ENCODE results near the gene IPP. TPM values are rescaled to one million over a fixed set of nuclear protein-coding genes. Genes with fewer than 3 reads are reported as not detected.
"Not testable (repeated sequence)": the region's sequence is repeated elsewhere in the genome, so short reads cannot be mapped to it uniquely, and the experiment has no call there.

Gene IPP
- total RNA-seq, 1 donor from 2014 or later = 16.1 TPM

DNA sequence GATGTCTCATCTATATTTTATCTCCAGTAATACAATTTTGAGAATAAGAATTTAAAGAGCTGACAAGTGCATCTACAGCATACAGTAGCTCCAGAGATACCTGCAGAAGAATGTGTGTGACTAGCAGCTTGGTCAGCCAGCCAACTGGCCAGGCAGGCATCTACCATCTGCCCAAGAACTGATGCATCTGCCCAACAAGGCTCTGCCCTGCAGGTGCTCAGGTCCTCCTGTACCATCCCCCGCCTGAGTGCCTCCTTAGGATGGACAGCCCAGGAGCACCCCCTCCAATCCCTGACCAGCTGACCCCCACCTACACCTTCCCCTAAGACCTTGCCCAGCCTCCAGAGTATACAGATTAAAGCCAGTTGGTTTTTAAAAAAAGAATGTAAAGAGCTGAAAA lies 32.2 kb downstream of the IPP start:
- intact Hi-C loops (cut with DNase I) = no loop called here
- Histone ChIP-seq H3K4me1 (no peaks in the 10 kb centered on the region), H3K4me3 (no peak overlapping the region), H3K36me3 (peaks cover 12% of the 10 kb centered on the region), H3K9me3 (no peaks in the 10 kb centered on the region), H3K27ac (no peak overlapping the region), H3K27me3 (no peaks in the 10 kb centered on the region)
- ATAC-seq (peak; percentile 31), DNase-seq (no peak)
- TF ChIP-seq CTCF (IDR thresholded peaks at IDR 0.05) = no peak

DNA sequence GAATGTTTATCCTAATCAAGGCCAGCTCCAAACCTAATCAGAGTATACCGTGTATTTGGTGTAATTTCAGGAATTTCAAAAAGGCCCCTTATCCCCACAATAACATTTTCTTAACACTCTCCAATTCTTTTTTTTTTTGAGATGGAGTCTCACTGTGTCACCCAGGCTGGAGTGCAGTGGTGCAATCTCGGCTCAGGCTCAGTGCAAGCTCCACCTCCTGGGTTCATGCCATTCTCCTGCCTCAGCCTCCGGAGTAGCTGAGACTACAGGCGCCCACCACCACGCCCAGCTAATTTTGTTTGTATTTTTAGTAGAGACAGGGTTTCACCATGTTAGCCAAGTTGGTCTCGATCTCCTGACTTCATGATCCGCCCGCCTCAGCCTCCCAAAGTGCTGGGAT lies 33.1 kb downstream of the IPP start:
- intact Hi-C loops (cut with DNase I); H3K4me3 ChIP-seq; ATAC-seq; DNase-seq; H3K27ac ChIP-seq; H3K27me3 ChIP-seq; H3K4me1 ChIP-seq; H3K9me3 ChIP-seq: not testable (repeated sequence)
- H3K36me3 ChIP-seq = peaks cover 17% of the 10 kb centered on the region

- no peak for TF ChIP-seq CTCF (IDR thresholded peaks at IDR 0.05)
- Histone ChIP-seq H3K4me3 (no peak overlapping the region), H3K36me3 (peaks cover 22% of the 10 kb centered on the region), H3K9me3 (no peaks in the 10 kb centered on the region), H3K4me1 (no peaks in the 10 kb centered on the region), H3K27me3 (no peaks in the 10 kb centered on the region), H3K27ac (no peak overlapping the region)
- intact Hi-C loops (cut with DNase I) = no loop called here
- ATAC-seq (no peak), DNase-seq (no peak)
Measured at GRCh38 chr1:45716700-45717099, 33.8 kb downstream of the IPP start.

GRCh38 chr1:45713711-45714110 lies 36.7 kb downstream of the IPP start:
- intact Hi-C loops (cut with DNase I) = no loop called here
- peaks cover 31% of the 10 kb centered on the region for H3K36me3 ChIP-seq
- TF ChIP-seq CTCF (IDR thresholded peaks at IDR 0.05) = no peak

DNA sequence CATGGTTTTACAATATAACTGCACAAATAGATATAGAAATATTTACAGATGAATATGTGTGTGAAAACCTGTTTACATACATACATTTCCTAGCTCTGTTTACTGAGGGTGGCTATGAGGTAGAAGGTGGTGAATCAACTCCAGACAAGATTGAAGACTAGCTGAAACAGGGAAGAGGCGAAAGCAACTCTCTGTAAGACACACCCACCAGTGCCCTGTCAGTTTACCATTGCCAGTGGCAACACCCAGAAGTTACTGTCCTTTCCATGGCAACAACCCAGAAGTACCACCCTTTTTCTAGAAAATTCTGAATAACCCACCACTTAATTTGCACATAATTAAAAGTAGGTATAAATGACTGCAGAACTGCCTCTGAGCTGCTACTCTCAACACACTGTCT lies 45.8 kb downstream of the IPP start:
- H3K27ac ChIP-seq = no peak overlapping the region
- H3K36me3 ChIP-seq = peaks cover 7% of the 10 kb centered on the region
- DNase-seq (no peak), ATAC-seq (no peak)
- no peaks in the 10 kb centered on the region for H3K4me1 ChIP-seq
- H3K27me3 ChIP-seq = no peaks in the 10 kb centered on the region
- intact Hi-C loops (cut with DNase I) = no loop called here
- H3K9me3 ChIP-seq = no peaks in the 10 kb centered on the region
- H3K4me3 ChIP-seq = no peak overlapping the region
- no peak for TF ChIP-seq CTCF (IDR thresholded peaks at IDR 0.05)

More at GRCh38 chr1:45713711-45714110, 36.7 kb downstream of the IPP start:
- ATAC-seq (no peak), DNase-seq (no peak)
- no peak overlapping the region for H3K4me3 ChIP-seq
- no peaks in the 10 kb centered on the region for H3K27me3 ChIP-seq
- H3K9me3 ChIP-seq = no peaks in the 10 kb centered on the region
- no peak overlapping the region for H3K27ac ChIP-seq
- no peaks in the 10 kb centered on the region for H3K4me1 ChIP-seq

DNA sequence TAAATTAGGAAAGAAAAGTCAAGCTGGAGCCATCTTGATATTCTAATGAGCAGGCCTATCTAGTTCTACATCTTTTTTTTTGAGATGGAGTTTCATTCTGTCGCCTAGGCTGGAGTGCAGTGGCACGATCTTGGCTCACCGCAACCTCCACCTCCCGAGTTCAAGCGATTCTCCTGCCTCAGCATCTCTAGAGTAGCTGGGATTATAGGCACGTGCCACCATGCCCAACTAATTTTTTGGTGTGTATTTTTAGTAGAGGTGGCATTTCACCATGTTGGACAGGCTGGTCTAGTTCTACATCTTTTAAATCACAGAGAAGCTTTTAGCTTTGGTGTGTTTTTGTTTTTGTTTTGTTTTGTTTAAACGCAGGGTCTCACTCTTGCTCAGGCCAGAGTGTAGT lies 55.6 kb downstream of the IPP start:
- intact Hi-C loops (cut with DNase I) = no loop called here
- H3K36me3 ChIP-seq = peaks cover 58% of the 10 kb centered on the region

DNA sequence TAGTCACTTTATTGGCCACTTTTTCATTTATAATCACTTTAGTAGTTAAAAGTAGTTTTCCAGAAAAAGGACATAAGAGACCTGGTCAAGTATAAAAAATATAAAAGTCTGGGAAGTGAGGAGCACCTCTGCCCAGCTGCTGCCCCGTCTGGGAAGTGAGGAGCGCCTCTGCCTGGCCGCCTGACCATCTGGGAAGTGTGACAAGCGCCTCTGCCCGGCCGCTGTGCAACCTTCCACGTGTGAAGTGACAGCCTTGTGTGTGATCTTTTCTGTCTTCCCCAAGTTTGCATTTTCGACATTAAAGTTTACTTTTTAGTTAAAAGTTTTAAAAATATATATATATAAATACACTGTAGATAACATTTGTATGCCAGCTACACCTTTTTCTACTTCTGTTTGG lies 56.6 kb downstream of the IPP start:
- H3K27ac ChIP-seq; H3K4me3 ChIP-seq; H3K9me3 ChIP-seq; H3K27me3 ChIP-seq; H3K4me1 ChIP-seq; ATAC-seq; DNase-seq; intact Hi-C loops (cut with DNase I): not testable (repeated sequence)
- peaks cover 52% of the 10 kb centered on the region for H3K36me3 ChIP-seq

More for the DNA sequence above, 55.6 kb downstream of the IPP start:
- Histone ChIP-seq H3K27ac (no peak overlapping the region), H3K4me3 (no peak overlapping the region), H3K27me3 (no peaks in the 10 kb centered on the region), H3K4me1 (no peaks in the 10 kb centered on the region), H3K9me3 (no peaks in the 10 kb centered on the region)
- no peak for TF ChIP-seq CTCF (IDR thresholded peaks at IDR 0.05)
- DNase-seq = no peak
- ATAC-seq = no peak

Measured in upper lobe of right lung (tissue), 1 donor.